Measurements from ENCODE around the gene ARL3.

ARL3 gene

DNA sequence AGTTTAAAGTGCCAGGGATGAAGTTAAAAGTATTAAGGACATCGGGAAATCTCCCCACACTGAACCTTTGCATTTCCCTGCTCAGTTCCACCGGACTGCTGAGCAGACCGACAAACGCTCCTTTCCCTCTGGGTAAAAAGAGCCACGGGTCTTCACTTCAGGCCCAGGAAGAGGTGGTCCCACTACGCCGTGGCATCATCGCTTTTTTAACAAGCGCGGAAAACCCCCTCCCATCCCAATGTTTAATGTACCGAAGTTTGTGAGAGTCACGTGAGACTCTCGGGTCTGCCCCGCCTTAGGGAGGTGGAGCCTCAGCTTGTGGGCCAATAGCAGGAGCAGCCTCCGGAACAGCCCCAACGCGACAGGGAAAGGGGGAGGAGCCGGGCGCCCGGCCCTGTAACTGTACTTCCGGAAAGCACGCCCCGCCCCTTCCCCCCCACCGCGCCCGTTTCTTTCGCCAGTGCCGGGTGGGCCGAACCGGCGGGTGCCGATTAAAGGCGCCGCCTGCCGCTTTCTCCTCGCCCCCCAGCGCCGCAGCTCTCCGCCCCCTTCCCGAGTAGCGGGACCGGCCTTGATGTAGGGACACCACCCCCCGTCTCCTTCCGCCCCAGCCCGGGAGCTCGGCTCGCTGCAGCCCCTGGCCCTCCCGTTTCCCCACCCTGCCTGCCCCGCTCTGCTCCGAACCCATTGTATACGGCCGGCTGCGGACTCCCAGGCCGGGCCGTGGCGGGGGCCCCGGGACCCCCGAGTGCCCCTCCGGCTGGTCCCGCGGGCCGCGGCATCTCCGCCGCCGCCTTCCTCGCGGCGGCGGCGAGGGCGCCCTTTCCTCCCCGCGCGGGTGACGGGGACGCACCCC, 72.1 kb downstream of the ARL3 start:
- DNase-seq (ENCODE audit: low read depth, low spot score), result peak; percentile 95

DNA sequence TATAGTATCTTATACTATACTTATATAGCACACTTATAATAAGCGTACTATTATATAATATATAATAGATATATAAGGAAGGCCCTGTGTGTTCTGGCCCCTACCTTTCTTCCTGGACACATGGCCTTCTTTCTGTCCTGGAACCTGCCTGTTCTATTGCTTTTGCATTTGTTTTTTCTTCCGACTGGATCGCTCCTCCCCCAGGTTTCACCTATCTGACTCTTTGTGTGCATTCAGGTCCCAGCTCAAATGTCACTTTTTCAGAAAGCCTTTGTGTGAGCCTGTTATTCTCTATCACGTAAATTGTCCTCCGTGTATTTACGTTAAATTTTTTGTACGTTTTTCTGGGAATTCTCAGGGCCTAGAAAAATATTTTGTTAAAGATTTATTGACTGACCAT, 72.8 kb downstream of the ARL3 start:
- no peak for DNase-seq (ENCODE audit: low read depth, low spot score)

DNA sequence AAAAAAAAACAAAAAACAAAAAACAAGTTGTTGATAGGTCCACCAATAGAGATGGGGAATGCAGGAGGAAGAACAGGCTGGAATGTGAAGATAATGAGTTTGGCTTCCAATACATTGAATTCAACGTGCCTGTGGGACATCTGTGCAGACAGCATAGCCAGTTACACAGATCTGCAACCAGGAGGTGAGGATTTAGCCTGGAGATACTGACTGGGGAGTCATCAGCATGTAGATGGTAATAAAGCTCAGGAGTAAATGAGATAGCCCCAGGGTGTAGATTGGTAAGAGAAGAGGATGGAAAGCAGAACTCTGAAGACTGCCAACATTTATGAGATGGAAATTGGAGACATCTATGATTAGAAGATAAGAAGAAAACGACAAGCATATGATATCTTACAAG, 74.7 kb downstream of the ARL3 start:
- DNase-seq (ENCODE audit: low read depth, low spot score), result no peak

DNA sequence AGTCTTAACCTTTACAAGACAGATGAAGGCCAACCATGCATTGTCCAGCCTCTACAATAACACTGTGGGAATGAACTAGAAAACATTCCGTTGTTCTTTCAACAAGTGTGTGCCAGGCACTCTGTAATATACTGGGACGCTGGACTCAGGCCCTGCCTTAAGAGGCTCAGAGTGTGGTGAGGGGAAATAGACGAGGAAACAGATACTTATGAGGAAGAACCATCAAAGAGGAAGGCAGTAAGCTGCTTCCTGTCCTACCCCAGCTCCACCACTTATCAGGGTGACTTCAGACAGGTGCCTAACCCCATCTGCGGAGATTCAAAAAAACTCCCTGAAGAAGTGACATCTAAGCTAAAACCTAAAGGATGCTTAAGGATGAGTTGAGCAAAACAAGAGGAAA, 78.8 kb downstream of the ARL3 start:
- DNase-seq (ENCODE audit: low read depth, low spot score), result no peak

DNA sequence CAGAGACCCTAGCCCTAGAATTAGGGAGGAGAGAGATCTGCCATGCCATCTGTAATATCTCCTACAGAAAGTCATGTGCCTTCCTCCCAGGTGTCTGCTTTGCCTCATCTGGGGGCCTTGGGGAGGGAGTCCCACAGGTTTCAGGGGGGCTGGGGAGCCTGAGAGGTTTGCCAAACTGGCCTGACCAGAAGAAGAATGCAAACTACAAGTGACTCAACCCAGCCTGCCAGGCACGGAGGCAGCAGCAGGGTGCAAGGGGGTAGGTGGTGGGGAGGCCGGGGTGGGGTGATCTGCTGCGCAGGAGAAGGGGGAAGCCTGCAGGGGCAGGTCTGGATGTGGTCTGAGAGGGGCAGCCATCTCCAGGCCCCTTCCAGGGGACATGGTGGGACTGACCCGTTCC, 79.5 kb downstream of the ARL3 start:
- DNase-seq (ENCODE audit: low read depth, low spot score), result no peak

DNA sequence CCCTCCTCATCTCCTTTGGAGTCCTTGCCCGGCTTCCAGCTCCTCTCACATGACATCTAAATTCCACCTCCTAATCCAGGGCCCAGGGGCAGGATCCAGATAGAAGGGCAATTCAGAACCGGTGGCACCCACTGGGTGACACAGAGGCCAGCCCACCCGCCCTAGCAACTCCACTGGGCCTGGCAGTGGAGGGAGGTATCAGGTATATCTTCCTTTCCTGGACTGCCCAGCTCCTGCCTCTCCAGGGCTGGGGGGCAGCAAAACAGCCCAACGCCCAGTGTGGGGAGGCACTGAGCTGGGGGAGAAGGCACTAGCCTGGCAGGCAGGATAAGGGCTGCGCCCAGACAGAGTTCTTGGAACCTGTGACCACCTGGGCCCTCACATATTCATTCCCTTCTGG, 80.3 kb downstream of the ARL3 start:
- DNase-seq (ENCODE audit: low read depth, low spot score), result no peak

DNA sequence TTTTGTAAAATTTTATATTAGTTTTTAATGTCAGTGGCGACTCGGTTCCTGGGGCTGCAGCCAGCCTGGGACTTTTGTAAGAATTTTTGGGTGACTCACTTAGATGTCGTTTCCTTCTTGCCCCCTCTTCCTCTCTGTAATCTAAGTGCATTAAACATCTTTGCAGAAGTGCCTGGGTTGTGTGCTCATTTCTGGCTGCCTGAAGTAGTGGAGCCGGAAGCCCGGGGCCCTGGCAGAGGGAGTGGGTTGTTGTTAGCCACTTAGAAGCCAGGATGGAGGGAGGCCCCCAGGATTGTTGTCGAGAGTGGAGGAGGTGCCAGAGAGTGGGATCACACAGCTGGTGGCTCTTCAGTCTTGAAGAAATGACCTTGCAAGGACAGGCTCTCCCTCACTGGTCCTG, 80.9 kb downstream of the ARL3 start:
- no peak for DNase-seq (ENCODE audit: low read depth, low spot score)

DNA sequence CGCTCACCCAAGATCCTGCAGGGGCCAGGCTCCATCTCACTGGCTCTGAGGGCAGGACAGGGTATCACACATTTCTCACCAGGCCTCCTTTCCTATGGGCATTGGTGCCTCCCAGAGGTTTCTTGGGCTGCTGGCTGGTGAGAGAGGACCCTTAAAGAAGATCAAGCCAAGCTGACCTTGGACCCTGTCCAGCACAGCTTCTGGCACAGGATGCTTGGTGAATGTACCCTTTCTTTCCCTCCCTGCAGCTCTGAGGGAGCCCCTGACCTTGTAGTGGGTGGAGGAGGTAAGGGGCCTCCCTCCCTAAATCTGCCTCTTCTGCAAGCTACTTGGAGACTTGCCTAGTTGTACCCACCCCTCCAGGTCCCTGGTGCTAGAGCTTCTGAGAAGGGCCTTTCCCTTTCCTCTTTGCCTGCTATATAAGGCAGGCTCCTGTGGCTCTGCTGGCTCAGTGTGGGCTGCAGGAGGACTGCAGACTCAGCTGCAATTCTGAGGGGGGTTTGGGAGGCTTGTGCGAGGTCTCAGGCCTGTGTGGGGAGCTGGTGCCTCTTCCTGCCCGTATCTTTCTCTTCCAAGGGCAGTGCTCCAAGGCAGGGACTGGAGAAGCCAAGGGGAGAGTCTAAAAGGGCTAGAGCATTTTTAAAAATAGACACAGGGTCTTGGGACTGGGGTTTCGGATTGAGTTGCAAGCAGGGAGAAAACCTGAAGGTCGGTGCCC, 81.6 kb downstream of the ARL3 start:
- no peak for DNase-seq (ENCODE audit: low read depth, low spot score)

DNA sequence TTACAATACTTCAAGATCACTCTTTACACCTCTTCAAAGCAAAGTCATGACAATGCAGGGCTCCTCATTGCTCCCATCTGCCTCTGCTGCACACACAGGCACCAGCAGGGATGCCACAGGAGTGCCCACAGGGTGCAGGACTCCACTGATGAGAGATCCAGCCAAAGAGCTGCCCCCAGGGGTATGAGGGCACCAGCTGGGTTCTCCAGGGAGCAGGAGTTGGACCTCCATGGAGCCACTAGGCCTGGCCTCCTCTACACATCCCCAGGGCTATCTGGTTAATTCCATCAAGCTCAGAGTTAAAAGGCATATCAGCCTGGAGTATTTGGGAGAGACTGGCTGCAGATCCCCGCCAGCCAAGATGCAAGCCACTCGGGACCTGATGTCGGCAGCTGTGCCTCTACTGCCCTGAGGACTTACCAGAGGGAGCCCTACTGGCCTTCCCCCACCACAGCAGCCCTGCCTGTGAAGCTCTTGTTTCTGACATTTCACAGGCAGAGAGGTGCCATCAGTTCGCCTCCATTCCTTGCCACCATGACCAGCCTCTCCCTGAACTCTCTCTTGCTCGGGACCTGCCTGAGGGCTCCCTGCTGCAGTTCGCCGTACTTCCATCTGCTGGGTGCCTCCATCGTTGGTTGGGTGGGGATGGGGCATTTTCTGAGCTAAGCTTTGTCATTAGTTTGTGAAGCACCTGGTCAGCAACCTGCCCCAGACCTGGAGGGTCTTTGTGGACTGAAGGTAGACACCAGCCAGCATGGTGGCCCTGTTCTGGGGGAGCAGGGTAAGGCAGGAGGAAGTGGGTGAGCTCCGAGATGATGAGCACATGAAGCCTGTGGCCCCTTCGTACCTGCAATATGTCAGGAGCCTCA, 82.4 kb downstream of the ARL3 start:
- DNase-seq (ENCODE audit: low read depth, low spot score), result no peak

DNA sequence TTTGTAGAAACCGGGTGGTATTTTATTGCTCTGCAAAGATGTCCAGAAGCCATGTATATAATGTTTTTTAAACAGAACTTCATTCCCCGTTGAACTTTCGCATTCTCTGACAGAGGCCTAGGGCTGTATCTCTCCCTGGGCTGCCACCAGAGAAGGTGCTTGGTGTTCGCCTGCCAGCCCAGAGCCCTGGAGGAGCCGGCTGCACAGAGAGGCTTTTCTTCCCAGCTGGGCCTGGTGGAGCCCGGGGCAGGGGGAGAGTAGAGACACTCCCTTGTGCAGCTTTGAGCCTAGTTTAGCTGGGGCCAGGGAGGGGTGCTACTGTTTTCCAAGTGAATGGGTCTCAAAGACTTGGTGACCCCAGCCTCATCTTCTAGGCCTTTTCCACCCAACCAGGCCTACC, 83.5 kb downstream of the ARL3 start:
- no peak for DNase-seq (ENCODE audit: low read depth, low spot score)

DNA sequence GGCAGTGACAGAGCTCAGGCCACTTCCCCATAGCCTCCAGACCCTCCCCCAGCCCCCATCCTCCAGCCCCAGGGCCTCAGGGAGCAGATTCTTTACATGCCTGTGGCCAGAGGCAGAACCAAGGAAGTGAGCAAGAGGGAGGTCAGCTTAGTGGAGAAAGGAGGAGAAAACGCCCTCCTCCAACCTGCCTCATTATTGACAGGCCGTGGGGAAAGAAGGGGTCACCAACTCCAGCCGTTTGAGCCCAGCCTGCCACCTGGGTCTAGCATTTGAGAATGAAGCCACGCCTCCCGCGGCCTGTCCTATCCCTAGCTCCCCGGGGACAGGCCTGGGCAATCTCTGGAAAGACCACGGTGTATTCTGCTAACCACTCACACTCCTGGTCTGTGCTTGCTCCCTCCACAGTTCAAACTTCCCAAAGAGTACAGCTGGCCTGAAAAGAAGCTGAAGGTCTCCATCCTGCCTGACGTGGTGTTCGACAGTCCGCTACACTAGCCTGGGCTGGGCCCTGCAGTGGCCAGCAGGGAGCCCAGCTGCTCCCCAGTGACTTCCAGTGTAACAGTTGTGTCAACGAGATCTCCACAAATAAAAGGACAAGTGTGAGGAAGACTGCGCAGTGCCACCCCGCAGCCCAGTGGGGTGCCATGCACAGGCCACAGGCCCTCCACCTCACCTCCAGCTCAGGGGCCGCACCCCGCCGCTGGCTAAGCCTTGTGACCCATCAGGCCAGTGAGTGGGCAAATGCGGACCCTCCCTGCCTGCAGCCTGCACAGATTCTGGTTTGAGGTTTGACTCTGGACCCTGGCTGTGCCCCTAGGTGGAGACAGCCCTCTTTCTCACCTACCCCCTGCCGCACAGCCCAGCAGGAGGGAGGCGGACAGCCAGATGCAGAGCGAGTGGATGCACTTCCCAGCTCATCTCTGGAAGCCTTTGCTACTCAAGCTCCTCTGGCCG, 84.3 kb downstream of the ARL3 start:
- DNase-seq (ENCODE audit: low read depth, low spot score), result peak; percentile 78

DNA sequence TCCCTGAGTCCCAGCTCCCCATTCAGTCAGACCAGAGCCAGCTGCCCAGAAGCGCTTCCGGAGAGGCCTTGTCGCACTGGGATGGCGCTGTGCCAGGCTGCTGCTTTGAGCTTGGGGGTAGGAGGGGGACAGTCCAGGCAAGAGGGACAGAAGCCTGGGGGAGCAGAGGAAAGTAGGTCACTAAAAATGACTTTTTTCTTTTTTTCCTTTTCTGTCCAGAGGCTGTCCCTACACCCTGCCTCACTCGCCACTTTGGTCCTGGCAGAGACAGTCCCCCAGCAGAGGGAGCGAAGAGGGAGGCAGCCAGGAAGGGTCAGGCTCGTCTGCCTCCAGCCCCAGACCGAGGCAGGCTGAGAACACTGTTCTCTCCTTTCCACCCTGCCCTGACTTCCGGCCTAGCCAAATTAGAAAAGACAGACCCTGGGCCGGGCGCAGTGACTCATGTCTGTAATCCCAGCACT, 85.7 kb downstream of the ARL3 start:
- no peak for DNase-seq (ENCODE audit: low read depth, low spot score)

DNA sequence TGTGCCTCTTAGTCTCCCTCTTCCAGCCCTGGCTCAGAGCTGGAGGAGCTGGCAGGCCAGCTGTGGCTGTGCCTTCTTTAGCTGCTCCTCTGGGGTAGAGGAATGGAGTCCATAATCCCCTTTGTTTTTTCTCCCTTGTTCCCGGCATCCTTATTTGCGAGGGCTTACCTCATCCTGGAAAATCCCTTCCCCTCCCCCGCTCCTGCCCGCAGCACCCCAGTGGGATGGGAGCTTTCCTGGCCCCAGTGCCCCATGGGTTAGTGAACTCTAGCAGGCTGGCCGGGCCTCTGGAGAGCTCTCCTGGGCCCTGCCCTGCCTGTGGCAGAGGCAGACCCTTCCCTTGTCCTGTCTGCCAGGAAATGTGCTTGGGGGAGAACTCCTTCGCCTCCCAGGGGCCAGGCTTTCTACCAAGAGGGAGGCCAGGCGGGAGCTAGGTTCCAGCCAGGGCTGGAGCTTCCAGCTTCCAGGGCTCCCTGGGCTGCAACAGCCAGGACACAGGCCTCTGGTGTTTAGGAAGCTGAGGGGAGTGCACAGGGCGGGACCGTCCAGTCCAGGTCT, 86.4 kb downstream of the ARL3 start:
- DNase-seq (ENCODE audit: low read depth, low spot score), result no peak

DNA sequence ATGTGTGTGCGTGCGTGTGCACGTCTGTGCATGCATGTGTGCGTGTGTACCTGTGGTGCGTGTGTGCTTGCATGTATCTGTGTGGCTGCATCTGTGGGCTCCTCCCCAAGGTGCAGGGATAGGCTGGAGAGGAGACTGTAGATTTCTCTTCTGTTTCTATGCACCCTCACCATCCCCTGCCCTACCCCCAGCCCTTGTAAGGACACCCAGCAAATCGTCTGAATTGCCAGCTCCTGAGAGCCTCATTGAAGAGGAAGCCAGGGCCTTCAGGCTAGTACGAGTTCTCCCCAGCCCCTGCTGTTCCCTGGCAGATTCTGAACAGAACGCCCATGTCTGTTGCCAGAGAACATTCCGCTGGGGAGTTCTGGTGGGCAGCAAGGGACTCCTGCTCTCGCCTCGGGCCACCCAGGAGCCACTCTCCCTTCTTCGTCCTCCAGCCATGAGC, 86.9 kb downstream of the ARL3 start:
- DNase-seq (ENCODE audit: low read depth, low spot score), result no peak

DNA sequence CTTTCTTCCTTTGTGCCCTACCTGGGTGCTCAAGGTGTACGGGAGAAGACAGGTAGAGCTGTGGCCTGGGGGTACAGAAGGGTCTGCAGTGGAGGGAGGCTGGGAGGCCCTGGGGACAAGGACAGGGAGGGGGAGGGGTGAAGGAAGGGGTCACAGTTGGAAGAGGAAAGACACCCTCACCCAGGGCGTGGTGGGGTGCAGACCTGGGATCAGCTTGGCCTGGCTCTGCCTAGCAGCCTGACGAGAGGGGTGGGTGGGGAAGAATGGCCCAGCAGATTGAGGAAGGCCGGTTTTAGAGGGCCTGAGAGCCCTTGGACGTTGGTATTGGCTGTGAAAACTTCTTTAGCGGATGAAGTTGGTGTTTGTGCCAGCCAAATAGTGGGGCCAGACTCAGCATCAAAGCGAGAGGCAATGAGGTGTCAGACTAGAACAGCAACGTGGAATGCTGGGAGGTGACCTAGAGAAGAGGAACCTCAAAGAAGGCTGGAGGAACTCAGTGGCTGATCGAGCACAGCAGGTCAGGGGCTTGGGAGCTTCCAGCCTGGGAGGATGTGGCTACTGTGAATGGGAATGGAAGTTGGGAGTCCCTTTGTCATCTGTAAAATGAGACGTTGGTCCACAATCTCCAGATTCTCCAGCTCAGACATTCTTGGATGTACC, 88.0 kb downstream of the ARL3 start:
- DNase-seq (ENCODE audit: low read depth, low spot score), result no peak

DNA sequence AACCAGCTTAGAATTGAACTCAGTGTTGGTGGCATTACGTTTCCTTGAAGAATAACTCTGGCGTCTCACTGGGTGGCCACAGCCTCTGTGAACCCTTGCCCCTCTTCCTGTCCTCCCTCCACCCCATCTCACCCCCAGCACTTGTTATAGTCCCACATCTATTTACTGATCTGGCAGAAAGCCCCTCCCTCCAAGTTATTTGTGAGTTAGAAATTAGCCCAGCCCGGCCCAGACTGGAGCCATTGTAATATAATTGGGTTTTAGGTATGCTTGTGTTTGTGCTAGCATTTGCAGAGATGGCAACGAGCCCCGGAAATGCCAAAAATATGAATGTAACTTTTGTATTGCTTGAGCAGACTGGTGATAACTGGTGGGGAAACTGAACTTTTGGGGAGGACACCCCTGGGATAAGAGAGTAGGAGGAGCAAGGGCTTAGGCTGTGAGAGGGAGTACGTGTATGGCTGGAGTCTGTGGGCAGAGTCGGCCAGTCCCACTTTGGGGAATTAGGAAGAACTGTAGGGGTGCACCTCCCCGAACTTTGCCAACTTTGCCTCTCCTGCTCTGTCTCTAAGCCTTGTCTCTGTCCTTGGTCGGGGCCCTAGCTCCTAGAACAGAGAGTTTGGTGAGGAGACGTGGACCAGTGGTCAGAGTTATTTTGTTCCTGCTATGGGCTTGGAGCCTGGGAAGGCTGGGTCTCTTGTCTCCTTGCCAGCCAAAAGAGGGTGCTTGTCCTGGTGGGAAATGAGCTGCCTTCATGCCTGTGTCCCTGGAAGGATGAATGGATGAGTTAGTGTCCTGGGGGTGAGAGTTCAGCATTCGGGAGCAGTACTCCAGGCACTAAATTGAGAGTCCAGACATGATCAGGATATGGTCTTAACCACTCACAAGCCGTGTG, 89.2 kb downstream of the ARL3 start:
- no peak for DNase-seq (ENCODE audit: low read depth, low spot score)

DNA sequence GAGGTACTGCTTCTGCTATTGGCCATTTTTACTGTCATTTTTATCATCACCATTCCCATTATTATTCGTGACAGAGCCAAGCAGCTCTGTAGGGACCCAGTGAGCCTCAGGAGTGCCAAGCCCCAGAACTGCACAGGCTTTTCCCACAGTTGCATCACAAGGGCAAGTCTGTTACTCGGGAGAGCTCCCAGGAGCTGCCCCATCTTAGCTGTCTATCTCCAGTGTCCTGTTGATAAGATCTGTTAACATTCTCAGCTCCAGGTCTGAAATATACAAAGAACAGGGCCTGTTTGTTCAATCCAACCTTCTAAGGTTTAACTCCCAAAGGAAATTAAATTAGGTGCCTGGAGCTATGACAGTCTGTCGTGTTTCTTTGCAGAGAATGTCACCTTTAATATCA, 90.1 kb downstream of the ARL3 start:
- no peak for DNase-seq (ENCODE audit: low read depth, low spot score)

All from iPS DF 19.7 (cell line).